ENCODE data around the gene FAM151B. TPM values are rescaled to one million over a fixed set of nuclear protein-coding genes. Genes with fewer than 3 reads are reported as not detected.

The FAM151B gene
- total and polyA plus RNA-seq, 9 of the 15 experiments (the other 6 are each of a cell fraction or from before 2014, with no cell fraction given): 0.10 to 0.46 (median 0.22) TPM; not detected in 2

DNA sequence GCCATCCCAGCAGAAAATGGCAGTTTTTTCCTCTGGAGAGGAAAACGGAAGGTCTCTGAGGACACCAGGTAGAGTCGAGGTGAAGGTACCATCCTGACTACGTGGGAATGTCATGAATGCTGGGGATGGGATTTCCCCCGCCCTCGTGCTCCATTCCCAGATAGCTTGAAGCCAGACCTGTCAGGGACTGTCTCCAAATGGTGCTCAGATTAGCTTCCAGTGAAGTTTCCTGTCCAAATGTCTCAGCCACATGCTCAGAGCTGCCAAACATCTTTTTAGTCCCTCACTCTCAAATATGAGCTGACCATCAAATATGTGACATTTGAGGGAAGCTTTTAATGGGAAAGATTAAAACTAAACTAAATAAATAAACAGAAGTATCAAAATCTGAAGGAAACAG, 89.8 kb downstream of the FAM151B start:
- intact Hi-C loops (cut with micrococcal nuclease) (no loop called here), in situ Hi-C loops (cut with MboI) (no loop called here)
- ChIA-PET POLR2A (no interaction called here), CTCF (ENCODE audit: low intra/inter-chr PET ratio) (no interaction called here)
- H3K36me3 ChIP-seq (ENCODE audit: control insufficient read depth, insufficient read depth, low read length): no peaks in the 10 kb centered on the region
- no peak overlapping the region for H3K4me2 ChIP-seq (ENCODE audit: insufficient read depth, low read length)
- H2AFZ ChIP-seq (ENCODE audit: low read depth, low read length): no peak overlapping the region
- H3K4me3 ChIP-seq: no peak overlapping the region
- H3K4me1 ChIP-seq (replicated peaks in 1 of 2; ENCODE audit: control insufficient read depth in 2 of 2, insufficient read depth in 2 of 2, low read length in 2 of 2): no peaks in the 10 kb centered on the region
- no peak for FAIRE-seq
- ATAC-seq: no peak
- 0% methylated on average over 5 of the region's 5 CpGs for WGBS (ENCODE audit: insufficient coverage, low coverage, missing lambda C conversion rate)
- no peaks in the 10 kb centered on the region for H3K79me2 ChIP-seq (ENCODE audit: control insufficient read depth, insufficient read depth, low read length)
- H4K20me1 ChIP-seq (replicated peaks; ENCODE audit: control insufficient read depth, insufficient read depth, low read length): no peaks in the 10 kb centered on the region
- no peak overlapping the region for H3K27ac ChIP-seq (ENCODE audit: extremely low read depth, low read depth, low read length)
- H3K9me1 ChIP-seq (ENCODE audit: control insufficient read depth, insufficient read depth, low read length): no peaks in the 10 kb centered on the region
- no peaks in the 10 kb centered on the region for H3K9me3 ChIP-seq (replicated peaks; ENCODE audit: control insufficient read depth, insufficient read depth, low read depth, low read length)
- no TSS peak for BruUV-seq (replicated peaks)
- no peak for DNase-seq (ENCODE audit: extremely low read depth in 1 of 4, low spot score in 3 of 4)
- H3K9ac ChIP-seq (ENCODE audit: insufficient read depth in 1 of 2, low read depth in 2 of 2, low read length in 2 of 2): no peak overlapping the region
- H3K27me3 ChIP-seq (ENCODE audit: control insufficient read depth in 2 of 2, insufficient read depth in 2 of 2, low read length in 2 of 2): peaks cover 12 to 24% of the 10 kb centered on the region in 2 experiments; a peak in 4 of 5 replicates
- TF ChIP-seq ZNF143 (CRISPR knock-in tag; IDR thresholded peaks at IDR 0.05) (no peak), KAT8 (IDR thresholded peaks at IDR 0.05; ENCODE audit: low read depth) (no peak), MTA3 (IDR thresholded peaks at IDR 0.05; ENCODE audit: borderline replicate concordance) (no peak), HDAC1 (IDR thresholded peaks at IDR 0.05) (no peak)
- TF ChIP-seq, protein P1, sequence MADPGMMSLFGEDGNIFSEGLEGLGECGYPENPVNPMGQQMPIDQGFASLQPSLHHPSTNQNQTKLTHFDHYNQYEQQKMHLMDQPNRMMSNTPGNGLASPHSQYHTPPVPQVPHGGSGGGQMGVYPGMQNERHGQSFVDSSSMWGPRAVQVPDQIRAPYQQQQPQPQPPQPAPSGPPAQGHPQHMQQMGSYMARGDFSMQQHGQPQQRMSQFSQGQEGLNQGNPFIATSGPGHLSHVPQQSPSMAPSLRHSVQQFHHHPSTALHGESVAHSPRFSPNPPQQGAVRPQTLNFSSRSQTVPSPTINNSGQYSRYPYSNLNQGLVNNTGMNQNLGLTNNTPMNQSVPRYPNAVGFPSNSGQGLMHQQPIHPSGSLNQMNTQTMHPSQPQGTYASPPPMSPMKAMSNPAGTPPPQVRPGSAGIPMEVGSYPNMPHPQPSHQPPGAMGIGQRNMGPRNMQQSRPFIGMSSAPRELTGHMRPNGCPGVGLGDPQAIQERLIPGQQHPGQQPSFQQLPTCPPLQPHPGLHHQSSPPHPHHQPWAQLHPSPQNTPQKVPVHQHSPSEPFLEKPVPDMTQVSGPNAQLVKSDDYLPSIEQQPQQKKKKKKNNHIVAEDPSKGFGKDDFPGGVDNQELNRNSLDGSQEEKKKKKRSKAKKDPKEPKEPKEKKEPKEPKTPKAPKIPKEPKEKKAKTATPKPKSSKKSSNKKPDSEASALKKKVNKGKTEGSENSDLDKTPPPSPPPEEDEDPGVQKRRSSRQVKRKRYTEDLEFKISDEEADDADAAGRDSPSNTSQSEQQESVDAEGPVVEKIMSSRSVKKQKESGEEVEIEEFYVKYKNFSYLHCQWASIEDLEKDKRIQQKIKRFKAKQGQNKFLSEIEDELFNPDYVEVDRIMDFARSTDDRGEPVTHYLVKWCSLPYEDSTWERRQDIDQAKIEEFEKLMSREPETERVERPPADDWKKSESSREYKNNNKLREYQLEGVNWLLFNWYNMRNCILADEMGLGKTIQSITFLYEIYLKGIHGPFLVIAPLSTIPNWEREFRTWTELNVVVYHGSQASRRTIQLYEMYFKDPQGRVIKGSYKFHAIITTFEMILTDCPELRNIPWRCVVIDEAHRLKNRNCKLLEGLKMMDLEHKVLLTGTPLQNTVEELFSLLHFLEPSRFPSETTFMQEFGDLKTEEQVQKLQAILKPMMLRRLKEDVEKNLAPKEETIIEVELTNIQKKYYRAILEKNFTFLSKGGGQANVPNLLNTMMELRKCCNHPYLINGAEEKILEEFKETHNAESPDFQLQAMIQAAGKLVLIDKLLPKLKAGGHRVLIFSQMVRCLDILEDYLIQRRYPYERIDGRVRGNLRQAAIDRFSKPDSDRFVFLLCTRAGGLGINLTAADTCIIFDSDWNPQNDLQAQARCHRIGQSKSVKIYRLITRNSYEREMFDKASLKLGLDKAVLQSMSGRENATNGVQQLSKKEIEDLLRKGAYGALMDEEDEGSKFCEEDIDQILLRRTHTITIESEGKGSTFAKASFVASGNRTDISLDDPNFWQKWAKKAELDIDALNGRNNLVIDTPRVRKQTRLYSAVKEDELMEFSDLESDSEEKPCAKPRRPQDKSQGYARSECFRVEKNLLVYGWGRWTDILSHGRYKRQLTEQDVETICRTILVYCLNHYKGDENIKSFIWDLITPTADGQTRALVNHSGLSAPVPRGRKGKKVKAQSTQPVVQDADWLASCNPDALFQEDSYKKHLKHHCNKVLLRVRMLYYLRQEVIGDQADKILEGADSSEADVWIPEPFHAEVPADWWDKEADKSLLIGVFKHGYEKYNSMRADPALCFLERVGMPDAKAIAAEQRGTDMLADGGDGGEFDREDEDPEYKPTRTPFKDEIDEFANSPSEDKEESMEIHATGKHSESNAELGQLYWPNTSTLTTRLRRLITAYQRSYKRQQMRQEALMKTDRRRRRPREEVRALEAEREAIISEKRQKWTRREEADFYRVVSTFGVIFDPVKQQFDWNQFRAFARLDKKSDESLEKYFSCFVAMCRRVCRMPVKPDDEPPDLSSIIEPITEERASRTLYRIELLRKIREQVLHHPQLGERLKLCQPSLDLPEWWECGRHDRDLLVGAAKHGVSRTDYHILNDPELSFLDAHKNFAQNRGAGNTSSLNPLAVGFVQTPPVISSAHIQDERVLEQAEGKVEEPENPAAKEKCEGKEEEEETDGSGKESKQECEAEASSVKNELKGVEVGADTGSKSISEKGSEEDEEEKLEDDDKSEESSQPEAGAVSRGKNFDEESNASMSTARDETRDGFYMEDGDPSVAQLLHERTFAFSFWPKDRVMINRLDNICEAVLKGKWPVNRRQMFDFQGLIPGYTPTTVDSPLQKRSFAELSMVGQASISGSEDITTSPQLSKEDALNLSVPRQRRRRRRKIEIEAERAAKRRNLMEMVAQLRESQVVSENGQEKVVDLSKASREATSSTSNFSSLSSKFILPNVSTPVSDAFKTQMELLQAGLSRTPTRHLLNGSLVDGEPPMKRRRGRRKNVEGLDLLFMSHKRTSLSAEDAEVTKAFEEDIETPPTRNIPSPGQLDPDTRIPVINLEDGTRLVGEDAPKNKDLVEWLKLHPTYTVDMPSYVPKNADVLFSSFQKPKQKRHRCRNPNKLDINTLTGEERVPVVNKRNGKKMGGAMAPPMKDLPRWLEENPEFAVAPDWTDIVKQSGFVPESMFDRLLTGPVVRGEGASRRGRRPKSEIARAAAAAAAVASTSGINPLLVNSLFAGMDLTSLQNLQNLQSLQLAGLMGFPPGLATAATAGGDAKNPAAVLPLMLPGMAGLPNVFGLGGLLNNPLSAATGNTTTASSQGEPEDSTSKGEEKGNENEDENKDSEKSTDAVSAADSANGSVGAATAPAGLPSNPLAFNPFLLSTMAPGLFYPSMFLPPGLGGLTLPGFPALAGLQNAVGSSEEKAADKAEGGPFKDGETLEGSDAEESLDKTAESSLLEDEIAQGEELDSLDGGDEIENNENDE (IDR thresholded peaks at IDR 0.05; ENCODE audit: low read depth, low read length): no peak
- TF ChIP-seq, protein P2, sequence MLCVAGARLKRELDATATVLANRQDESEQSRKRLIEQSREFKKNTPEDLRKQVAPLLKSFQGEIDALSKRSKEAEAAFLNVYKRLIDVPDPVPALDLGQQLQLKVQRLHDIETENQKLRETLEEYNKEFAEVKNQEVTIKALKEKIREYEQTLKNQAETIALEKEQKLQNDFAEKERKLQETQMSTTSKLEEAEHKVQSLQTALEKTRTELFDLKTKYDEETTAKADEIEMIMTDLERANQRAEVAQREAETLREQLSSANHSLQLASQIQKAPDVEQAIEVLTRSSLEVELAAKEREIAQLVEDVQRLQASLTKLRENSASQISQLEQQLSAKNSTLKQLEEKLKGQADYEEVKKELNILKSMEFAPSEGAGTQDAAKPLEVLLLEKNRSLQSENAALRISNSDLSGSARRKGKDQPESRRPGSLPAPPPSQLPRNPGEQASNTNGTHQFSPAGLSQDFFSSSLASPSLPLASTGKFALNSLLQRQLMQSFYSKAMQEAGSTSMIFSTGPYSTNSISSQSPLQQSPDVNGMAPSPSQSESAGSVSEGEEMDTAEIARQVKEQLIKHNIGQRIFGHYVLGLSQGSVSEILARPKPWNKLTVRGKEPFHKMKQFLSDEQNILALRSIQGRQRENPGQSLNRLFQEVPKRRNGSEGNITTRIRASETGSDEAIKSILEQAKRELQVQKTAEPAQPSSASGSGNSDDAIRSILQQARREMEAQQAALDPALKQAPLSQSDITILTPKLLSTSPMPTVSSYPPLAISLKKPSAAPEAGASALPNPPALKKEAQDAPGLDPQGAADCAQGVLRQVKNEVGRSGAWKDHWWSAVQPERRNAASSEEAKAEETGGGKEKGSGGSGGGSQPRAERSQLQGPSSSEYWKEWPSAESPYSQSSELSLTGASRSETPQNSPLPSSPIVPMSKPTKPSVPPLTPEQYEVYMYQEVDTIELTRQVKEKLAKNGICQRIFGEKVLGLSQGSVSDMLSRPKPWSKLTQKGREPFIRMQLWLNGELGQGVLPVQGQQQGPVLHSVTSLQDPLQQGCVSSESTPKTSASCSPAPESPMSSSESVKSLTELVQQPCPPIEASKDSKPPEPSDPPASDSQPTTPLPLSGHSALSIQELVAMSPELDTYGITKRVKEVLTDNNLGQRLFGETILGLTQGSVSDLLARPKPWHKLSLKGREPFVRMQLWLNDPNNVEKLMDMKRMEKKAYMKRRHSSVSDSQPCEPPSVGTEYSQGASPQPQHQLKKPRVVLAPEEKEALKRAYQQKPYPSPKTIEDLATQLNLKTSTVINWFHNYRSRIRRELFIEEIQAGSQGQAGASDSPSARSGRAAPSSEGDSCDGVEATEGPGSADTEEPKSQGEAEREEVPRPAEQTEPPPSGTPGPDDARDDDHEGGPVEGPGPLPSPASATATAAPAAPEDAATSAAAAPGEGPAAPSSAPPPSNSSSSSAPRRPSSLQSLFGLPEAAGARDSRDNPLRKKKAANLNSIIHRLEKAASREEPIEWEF (CRISPR knock-in tag; IDR thresholded peaks at IDR 0.05): no peak
